ENCODE results near the gene MAGI2.

MAGI2 gene

DNA sequence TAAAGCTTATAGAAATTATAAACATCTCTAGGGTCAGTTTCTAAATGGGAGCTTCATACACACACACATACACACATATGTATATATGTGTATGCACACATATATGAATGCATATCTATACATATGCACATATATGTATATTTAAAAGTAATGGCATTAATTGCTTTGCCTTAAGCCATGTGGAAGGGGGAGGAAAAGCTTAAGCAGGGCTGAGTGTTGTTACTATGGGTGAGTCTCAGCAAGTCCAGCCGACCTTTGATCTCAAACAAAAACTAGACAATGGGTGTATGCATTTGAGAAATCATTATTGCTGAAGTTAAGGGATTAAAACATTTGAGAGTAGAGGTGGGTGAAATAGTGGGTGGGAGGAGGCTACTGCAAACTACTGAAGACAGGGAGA is 546.7 kb downstream of the MAGI2 start:
- H3K27ac Mint-ChIP-seq: no peak overlapping the region
- no peak overlapping the region for H3K4me3 Mint-ChIP-seq
- no peaks in the 10 kb centered on the region for H3K36me3 Mint-ChIP-seq
- no peaks in the 10 kb centered on the region for H3K4me1 Mint-ChIP-seq
- peaks cover 7% of the 10 kb centered on the region for H3K9me3 Mint-ChIP-seq
- H3K27me3 Mint-ChIP-seq: no peaks in the 10 kb centered on the region

DNA sequence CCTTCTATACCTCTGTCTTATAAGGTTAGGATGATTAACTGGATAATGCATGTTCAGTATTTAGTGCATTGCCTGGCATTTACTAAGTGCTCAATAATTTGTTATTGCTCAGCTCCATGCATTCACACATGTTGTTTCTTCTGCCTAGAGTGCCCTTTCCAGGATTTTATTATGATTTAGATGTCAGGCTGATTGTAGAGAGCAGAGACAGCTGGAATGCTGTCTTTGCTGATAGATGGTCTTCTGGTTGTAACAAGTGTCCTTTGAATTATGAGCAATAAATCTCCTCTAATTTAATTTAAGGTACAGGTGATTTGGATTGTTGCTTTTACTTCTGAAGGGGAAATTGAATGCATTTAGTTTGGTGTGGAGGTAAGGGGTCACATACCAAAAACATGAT is 548.0 kb downstream of the MAGI2 start:
- H3K27ac Mint-ChIP-seq: no peak overlapping the region
- H3K27me3 Mint-ChIP-seq: no peaks in the 10 kb centered on the region
- no peaks in the 10 kb centered on the region for H3K36me3 Mint-ChIP-seq
- H3K9me3 Mint-ChIP-seq: peaks cover 7% of the 10 kb centered on the region
- no peak overlapping the region for H3K4me3 Mint-ChIP-seq
- H3K4me1 Mint-ChIP-seq: no peaks in the 10 kb centered on the region

DNA sequence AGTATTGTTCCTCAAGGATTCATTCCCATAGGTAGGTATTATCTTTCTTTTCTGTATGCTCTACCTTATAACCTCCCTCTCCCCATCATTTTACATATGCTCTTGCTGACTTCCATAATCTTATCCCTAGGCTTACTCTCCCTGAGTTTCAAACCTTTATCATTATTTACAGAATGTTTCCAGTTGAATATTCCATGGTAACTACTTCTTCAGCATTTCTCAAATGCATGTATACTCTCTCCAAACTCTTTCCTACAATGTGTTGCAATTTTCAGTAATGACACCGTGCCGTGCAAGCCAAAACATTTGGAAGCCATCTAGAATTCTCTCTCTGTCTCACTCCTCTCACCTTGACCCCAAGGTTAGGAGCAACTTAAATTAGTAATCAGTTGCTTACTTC is 548.5 kb downstream of the MAGI2 start:
- Mint-ChIP-seq H3K4me1 (no peaks in the 10 kb centered on the region), H3K27me3 (no peaks in the 10 kb centered on the region), H3K9me3 (peaks cover 12% of the 10 kb centered on the region), H3K36me3 (no peaks in the 10 kb centered on the region), H3K27ac (no peak overlapping the region), H3K4me3 (no peak overlapping the region)

DNA sequence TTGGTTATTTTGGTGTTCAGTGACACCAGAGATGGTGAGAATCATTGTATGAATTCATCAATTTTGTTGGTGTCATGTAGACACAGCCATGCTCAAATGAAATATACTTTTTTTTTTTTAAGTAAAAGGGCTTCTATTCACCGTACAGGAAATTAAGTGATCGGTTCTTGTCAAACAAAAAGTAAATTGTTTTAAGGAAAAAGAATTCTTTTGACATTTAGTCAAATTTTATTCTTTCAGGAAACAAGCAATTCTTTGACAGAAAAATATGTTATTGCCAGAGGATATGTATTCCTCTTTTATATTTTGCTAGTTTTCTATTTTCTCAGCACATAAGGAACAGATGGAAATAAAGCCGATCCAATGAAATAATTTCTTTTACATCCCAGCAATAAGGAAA is 551.9 kb downstream of the MAGI2 start:
- no peaks in the 10 kb centered on the region for H3K36me3 Mint-ChIP-seq
- no peak overlapping the region for H3K4me3 Mint-ChIP-seq
- H3K27ac Mint-ChIP-seq: no peak overlapping the region
- no peaks in the 10 kb centered on the region for H3K27me3 Mint-ChIP-seq
- H3K4me1 Mint-ChIP-seq: no peaks in the 10 kb centered on the region
- H3K9me3 Mint-ChIP-seq: peaks cover 14% of the 10 kb centered on the region

DNA sequence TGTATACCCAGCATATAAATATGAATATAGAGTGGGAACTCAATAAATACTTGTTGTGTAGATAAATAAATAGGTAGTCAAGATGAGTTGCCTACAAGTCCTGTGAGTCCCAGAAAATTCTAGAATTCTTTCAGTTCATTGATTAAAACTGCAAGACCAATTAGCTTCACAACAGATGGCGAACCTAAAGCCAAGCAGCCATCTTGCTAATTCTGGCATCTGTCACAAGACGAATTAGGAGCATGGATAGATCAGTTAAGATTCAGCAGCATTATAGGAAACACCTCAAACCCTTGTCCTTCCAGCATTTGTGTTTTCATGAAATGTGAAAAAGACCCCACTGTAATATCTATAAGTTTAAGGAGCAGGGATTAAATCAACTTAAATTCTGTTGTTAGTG is 552.7 kb downstream of the MAGI2 start:
- H3K4me3 Mint-ChIP-seq: no peak overlapping the region
- no peaks in the 10 kb centered on the region for H3K4me1 Mint-ChIP-seq
- H3K9me3 Mint-ChIP-seq: peaks cover 14% of the 10 kb centered on the region
- no peaks in the 10 kb centered on the region for H3K36me3 Mint-ChIP-seq
- no peaks in the 10 kb centered on the region for H3K27me3 Mint-ChIP-seq
- no peak overlapping the region for H3K27ac Mint-ChIP-seq

DNA sequence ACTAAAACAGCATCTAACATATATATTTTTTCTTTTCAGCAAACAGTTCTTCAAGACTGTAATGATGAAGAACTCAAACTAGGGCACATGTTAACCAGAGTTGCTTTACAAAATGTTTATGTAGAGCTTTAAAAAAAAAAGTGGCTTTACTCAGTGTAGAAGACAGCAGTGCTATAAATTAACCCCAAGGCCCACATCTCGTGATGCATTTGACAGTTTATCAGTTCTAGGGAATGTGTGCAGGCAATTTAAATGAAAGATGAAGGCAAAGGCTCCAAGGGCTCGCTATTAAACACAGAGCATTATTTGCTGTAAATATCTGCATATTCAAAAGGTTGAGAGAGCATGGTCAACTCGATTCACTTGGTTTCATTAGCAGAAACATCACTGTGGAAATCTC is 558.1 kb downstream of the MAGI2 start:
- Mint-ChIP-seq H3K27ac (no peak overlapping the region), H3K27me3 (no peaks in the 10 kb centered on the region), H3K4me1 (no peaks in the 10 kb centered on the region), H3K9me3 (peaks cover 14% of the 10 kb centered on the region), H3K4me3 (no peak overlapping the region), H3K36me3 (no peaks in the 10 kb centered on the region)

DNA sequence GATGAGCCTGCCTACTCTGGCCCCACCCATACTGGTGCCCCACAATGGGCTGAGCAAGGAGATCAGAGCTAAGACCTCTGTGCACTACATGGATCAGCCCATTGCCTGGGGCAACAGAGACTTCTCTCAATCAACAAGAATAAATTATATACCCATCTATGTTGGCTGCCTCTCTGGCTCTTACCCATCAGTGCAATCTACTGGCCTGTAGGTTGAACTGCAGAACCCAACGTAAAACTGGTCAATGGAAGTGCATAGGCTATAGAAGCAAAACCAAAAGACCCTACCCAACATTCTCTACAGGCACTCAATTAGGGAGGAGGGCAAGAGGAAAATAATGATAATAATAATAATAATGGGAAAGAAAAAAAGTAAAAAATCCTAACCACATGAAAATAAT is 574.3 kb downstream of the MAGI2 start:
- H3K9me3 Mint-ChIP-seq: peaks cover 32% of the 10 kb centered on the region
- H3K4me3 Mint-ChIP-seq: no peak overlapping the region
- H3K36me3 Mint-ChIP-seq: peaks cover 1% of the 10 kb centered on the region
- H3K4me1 Mint-ChIP-seq: no peaks in the 10 kb centered on the region
- H3K27ac Mint-ChIP-seq: no peak overlapping the region
- no peaks in the 10 kb centered on the region for H3K27me3 Mint-ChIP-seq

DNA sequence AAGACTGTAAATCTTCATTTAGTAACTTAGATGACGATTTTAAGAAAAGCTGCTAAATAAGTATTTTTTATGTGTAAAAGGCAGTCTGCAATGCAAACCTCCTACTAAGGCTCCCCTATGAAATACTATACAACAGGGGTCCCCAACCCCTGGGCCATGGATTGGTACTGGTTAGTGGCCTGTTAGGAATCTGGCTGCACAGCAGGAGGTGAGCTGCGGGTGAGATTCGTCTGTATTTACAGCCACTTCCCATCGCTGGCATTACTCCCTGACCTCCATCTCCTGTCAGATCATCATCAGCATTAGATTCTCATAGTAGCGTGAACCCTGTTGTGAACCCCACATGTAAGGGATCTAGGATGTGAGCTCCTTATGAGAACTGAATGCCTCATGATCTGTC is 580.4 kb downstream of the MAGI2 start:
- Mint-ChIP-seq H3K27ac (no peak overlapping the region), H3K4me1 (no peaks in the 10 kb centered on the region), H3K27me3 (no peaks in the 10 kb centered on the region), H3K9me3 (peaks cover 21% of the 10 kb centered on the region), H3K36me3 (no peaks in the 10 kb centered on the region), H3K4me3 (no peak overlapping the region)

DNA sequence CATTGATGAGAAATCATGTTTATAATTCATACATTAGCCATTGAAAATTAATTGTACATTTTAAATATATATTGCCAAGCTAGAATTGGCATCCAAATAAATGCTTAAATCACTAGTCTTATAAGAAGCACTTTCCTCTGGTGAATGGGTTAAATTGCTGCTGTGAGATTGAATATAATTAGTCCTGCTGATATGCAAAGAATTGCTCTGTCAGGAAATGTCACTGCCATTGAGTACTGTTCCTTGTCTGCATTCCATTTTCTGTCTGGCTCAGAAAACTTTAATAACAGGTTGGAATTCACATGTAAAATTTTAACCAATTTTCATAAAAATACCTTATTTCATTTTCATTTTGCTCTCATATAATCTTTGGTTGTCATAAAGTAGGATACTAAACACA is 589.1 kb downstream of the MAGI2 start:
- Mint-ChIP-seq H3K4me1 (no peaks in the 10 kb centered on the region), H3K4me3 (no peak overlapping the region), H3K9me3 (peaks cover 6% of the 10 kb centered on the region), H3K27me3 (no peaks in the 10 kb centered on the region), H3K36me3 (no peaks in the 10 kb centered on the region), H3K27ac (no peak overlapping the region)

DNA sequence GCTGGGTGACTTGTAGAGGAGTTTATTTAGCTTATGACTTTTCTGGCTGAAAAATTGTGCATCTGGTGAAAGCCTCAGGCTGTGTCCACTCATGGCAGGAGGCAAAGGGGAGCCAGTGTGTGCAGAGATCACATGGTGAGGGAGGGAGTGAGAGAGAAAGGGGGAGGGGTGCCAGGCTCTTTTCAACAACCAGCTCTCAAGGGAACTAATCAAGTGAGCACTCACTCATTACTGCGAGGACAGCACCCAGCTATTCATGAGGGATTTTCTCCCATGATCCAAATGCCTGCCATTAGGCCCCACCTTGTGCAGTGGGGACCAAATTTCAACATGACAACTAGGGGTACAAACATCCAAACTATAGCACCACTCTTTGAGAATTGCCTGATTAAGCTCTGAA is 590.2 kb downstream of the MAGI2 start:
- peaks cover 6% of the 10 kb centered on the region for H3K9me3 Mint-ChIP-seq

DNA sequence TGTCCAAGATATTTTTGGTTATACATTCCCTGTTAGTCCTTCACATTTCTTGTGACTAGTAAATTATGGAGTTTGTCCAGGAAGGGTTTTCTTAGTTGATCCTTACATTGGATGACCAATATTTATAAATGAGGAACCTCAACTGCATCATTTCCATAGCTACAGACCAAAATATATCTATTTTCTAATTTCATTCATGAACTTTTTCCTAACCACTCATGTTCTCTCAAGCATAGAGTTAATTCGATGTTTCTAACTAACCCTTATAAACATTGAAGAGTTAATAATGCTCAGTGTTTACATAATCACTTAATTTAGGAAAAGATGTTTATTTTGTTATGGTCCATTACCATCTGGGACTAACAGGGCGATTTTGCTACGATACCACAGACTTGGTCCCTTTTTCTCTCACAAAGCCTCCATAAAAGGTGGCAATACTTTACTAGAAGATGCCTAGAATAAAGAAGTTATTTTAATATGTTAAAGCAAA is 591.0 kb downstream of the MAGI2 start:
- H3K4me1 Mint-ChIP-seq: no peaks in the 10 kb centered on the region
- peaks cover 6% of the 10 kb centered on the region for H3K9me3 Mint-ChIP-seq
- H3K36me3 Mint-ChIP-seq: no peaks in the 10 kb centered on the region
- H3K27me3 Mint-ChIP-seq: no peaks in the 10 kb centered on the region
- H3K4me3 Mint-ChIP-seq: no peak overlapping the region
- H3K27ac Mint-ChIP-seq: no peak overlapping the region

More for the DNA sequence above, 590.2 kb downstream of the MAGI2 start:
- Mint-ChIP-seq H3K4me1 (no peaks in the 10 kb centered on the region), H3K27me3 (no peaks in the 10 kb centered on the region), H3K27ac (no peak overlapping the region), H3K4me3 (no peak overlapping the region), H3K36me3 (no peaks in the 10 kb centered on the region)

DNA sequence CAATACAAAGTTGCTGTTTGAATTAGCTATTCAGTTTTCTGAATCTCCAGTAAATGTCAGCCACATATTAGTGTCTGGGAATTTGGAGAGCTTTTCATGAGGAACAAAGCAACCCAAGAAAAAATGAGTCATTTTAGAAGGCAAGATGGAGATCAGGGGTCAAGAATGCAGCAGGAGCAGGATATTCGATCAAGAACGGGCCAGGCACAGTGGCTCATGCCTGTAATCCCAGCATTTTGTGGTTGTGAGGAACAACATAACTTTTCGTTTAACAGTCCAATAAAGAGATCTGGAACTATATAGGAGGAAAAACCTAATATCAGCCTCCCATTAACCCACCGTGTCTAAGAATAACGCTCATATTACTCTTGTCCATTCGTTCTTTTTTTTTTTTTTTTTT is 600.5 kb downstream of the MAGI2 start:
- H3K4me1 Mint-ChIP-seq: no peaks in the 10 kb centered on the region
- H3K9me3 Mint-ChIP-seq: peaks cover 4% of the 10 kb centered on the region
- H3K36me3 Mint-ChIP-seq: no peaks in the 10 kb centered on the region
- H3K27me3 Mint-ChIP-seq: no peaks in the 10 kb centered on the region
- no peak overlapping the region for H3K27ac Mint-ChIP-seq
- H3K4me3 Mint-ChIP-seq: no peak overlapping the region

DNA sequence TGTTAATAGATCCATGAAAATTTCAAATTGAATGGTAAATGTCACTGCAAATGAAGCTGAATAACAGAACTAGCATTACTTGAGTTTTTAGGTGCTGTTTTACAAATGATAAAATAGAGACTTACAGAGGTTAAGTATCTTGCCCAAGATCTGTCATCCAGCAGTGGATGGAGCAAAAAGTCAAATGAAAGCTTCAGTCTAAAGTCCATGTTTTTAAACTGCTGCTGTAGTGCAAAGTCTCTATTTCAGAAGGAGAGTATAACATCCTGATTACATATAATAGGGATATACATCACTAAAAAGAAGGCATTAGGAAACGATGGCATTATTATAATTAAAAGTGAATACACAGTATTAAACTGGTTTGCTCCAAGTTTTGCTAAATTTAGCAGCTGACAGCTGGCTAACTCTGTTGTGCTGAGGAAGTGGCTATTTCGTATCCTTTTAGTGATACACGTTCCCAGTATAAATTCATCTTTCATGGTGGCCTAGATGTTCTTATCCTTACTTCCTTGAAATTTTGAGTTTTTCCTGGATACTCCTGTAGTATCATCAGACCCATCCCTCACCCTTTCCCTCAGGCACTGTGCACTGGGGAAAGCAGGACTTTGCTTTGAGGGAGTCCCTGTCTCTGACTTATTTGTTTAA is 603.2 kb downstream of the MAGI2 start:
- no peaks in the 10 kb centered on the region for H3K36me3 Mint-ChIP-seq
- H3K27ac Mint-ChIP-seq: no peak overlapping the region
- H3K27me3 Mint-ChIP-seq: no peaks in the 10 kb centered on the region
- H3K4me3 Mint-ChIP-seq: no peak overlapping the region
- no peaks in the 10 kb centered on the region for H3K4me1 Mint-ChIP-seq
- peaks cover 4% of the 10 kb centered on the region for H3K9me3 Mint-ChIP-seq

DNA sequence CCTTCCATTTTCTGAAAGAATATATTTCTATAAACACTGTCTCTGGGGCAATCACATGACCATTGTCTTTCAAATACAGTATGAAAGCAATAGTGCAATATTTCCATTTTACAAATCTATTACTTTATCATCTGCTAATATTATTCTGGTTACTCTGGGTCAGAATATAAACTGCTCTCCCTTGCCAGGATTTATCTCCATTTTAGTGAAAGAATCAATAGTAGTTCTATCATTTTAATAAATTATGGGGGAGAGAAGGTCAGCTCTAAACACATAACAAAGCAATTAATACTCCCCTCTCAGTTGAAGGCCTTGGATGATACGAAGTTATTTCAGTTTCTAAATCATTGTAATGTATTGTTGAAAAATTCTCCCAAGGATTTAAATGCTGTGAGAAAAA is 608.3 kb downstream of the MAGI2 start:
- Mint-ChIP-seq H3K36me3 (no peaks in the 10 kb centered on the region), H3K4me3 (no peak overlapping the region), H3K27ac (no peak overlapping the region), H3K9me3 (no peaks in the 10 kb centered on the region), H3K27me3 (no peaks in the 10 kb centered on the region), H3K4me1 (no peaks in the 10 kb centered on the region)

DNA sequence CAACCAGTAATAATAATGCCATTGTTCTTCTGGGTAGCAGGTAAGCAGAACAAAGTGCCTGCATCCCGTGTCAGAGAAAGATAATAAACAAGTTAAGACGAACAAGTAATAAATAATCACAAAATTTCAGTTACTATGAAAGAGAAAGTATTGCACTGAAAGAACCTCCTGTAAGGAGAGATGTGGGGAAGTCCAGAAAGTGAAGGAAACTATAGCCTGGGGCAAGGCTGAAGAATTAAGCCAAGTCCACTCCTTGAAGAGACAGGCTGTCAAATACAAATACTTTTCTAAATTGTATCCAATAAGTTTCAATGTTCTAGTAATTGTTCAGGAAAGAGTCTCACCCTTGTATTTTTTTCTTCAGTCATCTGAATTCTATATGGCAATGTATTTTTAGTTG is 611.4 kb downstream of the MAGI2 start:
- Mint-ChIP-seq H3K4me3 (no peak overlapping the region), H3K4me1 (no peaks in the 10 kb centered on the region), H3K9me3 (no peaks in the 10 kb centered on the region), H3K27me3 (no peaks in the 10 kb centered on the region), H3K27ac (no peak overlapping the region), H3K36me3 (no peaks in the 10 kb centered on the region)

DNA sequence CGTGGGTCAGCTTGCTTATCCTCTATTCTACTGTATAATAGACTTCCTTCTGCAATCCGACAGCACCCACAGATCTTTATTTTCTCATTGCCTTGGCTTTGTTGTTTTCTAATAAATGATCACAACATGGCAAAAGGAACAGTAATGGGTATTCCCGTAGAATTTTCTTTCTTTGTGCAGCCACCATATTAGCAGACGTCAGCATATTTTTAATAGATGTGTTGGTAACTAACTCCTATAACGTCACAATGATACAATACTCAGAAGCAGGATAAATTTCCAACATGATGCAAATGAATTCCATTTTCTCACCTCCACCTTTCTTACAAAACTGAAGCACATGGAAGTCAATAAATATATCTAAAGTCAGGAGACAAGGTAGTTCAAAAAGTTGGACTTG is 617.6 kb downstream of the MAGI2 start:
- Mint-ChIP-seq H3K27me3 (no peaks in the 10 kb centered on the region), H3K4me1 (no peaks in the 10 kb centered on the region), H3K9me3 (no peaks in the 10 kb centered on the region), H3K36me3 (no peaks in the 10 kb centered on the region), H3K27ac (no peak overlapping the region), H3K4me3 (no peak overlapping the region)

DNA sequence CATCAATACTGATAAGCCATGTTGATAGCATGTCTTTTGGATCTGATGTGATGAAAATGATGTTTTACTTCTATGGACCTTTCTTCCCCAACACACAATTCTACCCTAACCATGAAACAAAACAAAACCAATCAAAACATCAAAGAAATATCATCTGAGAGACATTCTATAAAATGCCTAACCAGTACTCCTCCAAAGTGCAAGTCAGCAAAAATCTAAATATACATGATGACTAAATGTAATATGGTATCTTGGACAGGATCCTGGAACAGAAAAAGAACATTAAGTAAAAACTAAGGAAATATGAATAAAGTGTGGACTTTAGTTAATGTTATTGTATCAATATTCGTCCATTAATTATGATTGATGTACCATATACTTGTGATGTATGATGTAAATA is 625.1 kb downstream of the MAGI2 start:
- Mint-ChIP-seq H3K4me3 (no peak overlapping the region), H3K36me3 (no peaks in the 10 kb centered on the region), H3K27ac (no peak overlapping the region), H3K27me3 (no peaks in the 10 kb centered on the region), H3K9me3 (peaks cover 4% of the 10 kb centered on the region), H3K4me1 (no peaks in the 10 kb centered on the region)

Data from activated naive CD4-positive, alpha-beta T cell treated with anti-CD3 and anti-CD28 coated beads, Interleukin-2, amount 50 U/mL, for 24 hours (primary cell).